PC-3 (cell line): ENCODE data around the gene OR14A16.

ENCODE experiments used
- CTCF ChIP-seq: fragments of 300-600 bp; sonication (generic); conservative IDR thresholded peaks from 2 replicates; pipeline ENCODE4 v1.5.1; 2017; ENCODE audit warnings: antibody characterized with exemption, low read depth, mild to moderate bottlenecking, low read length
- EZH2 ChIP-seq: fragments of 300-600 bp; sonication (generic); IDR thresholded peaks from one replicate; pipeline ENCODE4 v1.6.1; 2017; ENCODE audit warnings: antibody characterized with exemption, mild to moderate bottlenecking, low read length; ENCODE audit not compliant: unreplicated experiment
- EZH2phosphoT487 ChIP-seq: fragments of 300-600 bp; sonication (generic); IDR thresholded peaks from 2 replicates; pipeline ENCODE4 v1.6.1; 2018; ENCODE audit warnings: mild to moderate bottlenecking, antibody characterized with exemption, low read length, borderline replicate concordance

- no peak for TF ChIP-seq EZH2
- no peak for TF ChIP-seq CTCF
- TF ChIP-seq EZH2phosphoT487, result no peak
These were observed 34.2 kb upstream of the OR14A16 start for GRCh38 chr1:247857985-247858619.
